Measurements from ENCODE around the gene GPC1. TPM values are rescaled to one million over a fixed set of nuclear protein-coding genes. Genes with fewer than 3 reads are reported as not detected.

Gene GPC1
- total RNA-seq, 1 donor from 2014 or later, result 155 TPM

DNA sequence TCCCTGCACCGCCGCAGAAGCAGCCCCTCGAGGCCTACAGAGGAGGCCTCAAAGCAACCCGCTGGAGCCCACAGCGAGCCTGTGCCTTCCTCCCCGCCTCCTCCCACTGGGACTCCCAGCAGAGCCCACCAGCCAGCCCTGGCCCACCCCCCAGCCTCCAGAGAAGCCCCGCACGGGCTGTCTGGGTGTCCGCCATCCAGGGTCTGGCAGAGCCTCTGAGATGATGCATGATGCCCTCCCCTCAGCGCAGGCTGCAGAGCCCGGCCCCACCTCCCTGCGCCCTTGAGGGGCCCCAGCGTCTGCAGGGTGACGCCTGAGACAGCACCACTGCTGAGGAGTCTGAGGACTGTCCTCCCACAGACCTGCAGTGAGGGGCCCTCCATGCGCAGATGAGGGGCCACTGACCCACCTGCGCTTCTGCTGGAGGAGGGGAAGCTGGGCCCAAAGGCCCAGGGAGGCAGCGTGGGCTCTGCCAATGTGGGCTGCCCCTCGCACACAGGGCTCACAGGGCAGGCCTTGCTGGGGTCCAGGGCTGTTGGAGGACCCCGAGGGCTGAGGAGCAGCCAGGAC lies 31.2 kb downstream of the GPC1 start:
- Mint-ChIP-seq H3K27me3 (ENCODE audit: unreplicated experiment) (peaks cover 27% of the 10 kb centered on the region), H3K4me3 (ENCODE audit: unreplicated experiment) (no peak overlapping the region), H3K4me1 (ENCODE audit: low read depth, unreplicated experiment) (peaks cover 2% of the 10 kb centered on the region), H3K36me3 (ENCODE audit: unreplicated experiment) (peaks cover 10% of the 10 kb centered on the region), H3K9me3 (ENCODE audit: unreplicated experiment) (peaks cover 29% of the 10 kb centered on the region), H3K27ac (ENCODE audit: unreplicated experiment) (no peak overlapping the region)
- TF ChIP-seq, protein P1, sequence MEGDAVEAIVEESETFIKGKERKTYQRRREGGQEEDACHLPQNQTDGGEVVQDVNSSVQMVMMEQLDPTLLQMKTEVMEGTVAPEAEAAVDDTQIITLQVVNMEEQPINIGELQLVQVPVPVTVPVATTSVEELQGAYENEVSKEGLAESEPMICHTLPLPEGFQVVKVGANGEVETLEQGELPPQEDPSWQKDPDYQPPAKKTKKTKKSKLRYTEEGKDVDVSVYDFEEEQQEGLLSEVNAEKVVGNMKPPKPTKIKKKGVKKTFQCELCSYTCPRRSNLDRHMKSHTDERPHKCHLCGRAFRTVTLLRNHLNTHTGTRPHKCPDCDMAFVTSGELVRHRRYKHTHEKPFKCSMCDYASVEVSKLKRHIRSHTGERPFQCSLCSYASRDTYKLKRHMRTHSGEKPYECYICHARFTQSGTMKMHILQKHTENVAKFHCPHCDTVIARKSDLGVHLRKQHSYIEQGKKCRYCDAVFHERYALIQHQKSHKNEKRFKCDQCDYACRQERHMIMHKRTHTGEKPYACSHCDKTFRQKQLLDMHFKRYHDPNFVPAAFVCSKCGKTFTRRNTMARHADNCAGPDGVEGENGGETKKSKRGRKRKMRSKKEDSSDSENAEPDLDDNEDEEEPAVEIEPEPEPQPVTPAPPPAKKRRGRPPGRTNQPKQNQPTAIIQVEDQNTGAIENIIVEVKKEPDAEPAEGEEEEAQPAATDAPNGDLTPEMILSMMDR (IDR thresholded peaks at IDR 0.05; ENCODE audit: partially characterized antibody, unreplicated experiment), result no peak
- DNase-seq, result peak; percentile 31

- H3K4me1 Mint-ChIP-seq (ENCODE audit: low read depth, unreplicated experiment), result peaks cover 2% of the 10 kb centered on the region
- peaks cover 29% of the 10 kb centered on the region for H3K9me3 Mint-ChIP-seq (ENCODE audit: unreplicated experiment)
- H3K4me3 Mint-ChIP-seq (ENCODE audit: unreplicated experiment), result no peak overlapping the region
- no peak overlapping the region for H3K27ac Mint-ChIP-seq (ENCODE audit: unreplicated experiment)
- TF ChIP-seq, protein P1 (IDR thresholded peaks at IDR 0.05; ENCODE audit: partially characterized antibody, unreplicated experiment), result no peak
- DNase-seq, result peak; percentile 17
- peaks cover 27% of the 10 kb centered on the region for H3K27me3 Mint-ChIP-seq (ENCODE audit: unreplicated experiment)
- peaks cover 10% of the 10 kb centered on the region for H3K36me3 Mint-ChIP-seq (ENCODE audit: unreplicated experiment)
Observed at GRCh38 chr2:240467149-240467642, 31.7 kb downstream of the GPC1 start.

- Mint-ChIP-seq H3K9me3 (ENCODE audit: unreplicated experiment) (peaks cover 27% of the 10 kb centered on the region), H3K4me1 (ENCODE audit: low read depth, unreplicated experiment) (peaks cover 2% of the 10 kb centered on the region), H3K27me3 (ENCODE audit: unreplicated experiment) (peaks cover 24% of the 10 kb centered on the region), H3K27ac (ENCODE audit: unreplicated experiment) (no peak overlapping the region), H3K4me3 (ENCODE audit: unreplicated experiment) (no peak overlapping the region), H3K36me3 (ENCODE audit: unreplicated experiment) (peaks cover 10% of the 10 kb centered on the region)
- TF ChIP-seq, protein P1 (IDR thresholded peaks at IDR 0.05; ENCODE audit: partially characterized antibody, unreplicated experiment), result no peak
- peak; percentile 28 for DNase-seq
Observed at GRCh38 chr2:240467659-240468302, 32.3 kb downstream of the GPC1 start.

- peaks cover 22% of the 10 kb centered on the region for H3K27me3 Mint-ChIP-seq (ENCODE audit: unreplicated experiment)
- DNase-seq, result peak; percentile 42
- no peak overlapping the region for H3K27ac Mint-ChIP-seq (ENCODE audit: unreplicated experiment)
- TF ChIP-seq, protein P1 (IDR thresholded peaks at IDR 0.05; ENCODE audit: partially characterized antibody, unreplicated experiment), result no peak
- peaks cover 16% of the 10 kb centered on the region for H3K36me3 Mint-ChIP-seq (ENCODE audit: unreplicated experiment)
- peaks cover 33% of the 10 kb centered on the region for H3K9me3 Mint-ChIP-seq (ENCODE audit: unreplicated experiment)
- H3K4me3 Mint-ChIP-seq (ENCODE audit: unreplicated experiment), result no peak overlapping the region
- peaks cover 2% of the 10 kb centered on the region for H3K4me1 Mint-ChIP-seq (ENCODE audit: low read depth, unreplicated experiment)
Observed at GRCh38 chr2:240468303-240469238, 33.1 kb downstream of the GPC1 start.
